H1 (cell line): Measurements from ENCODE around the gene INSIG1. TPM values are rescaled to one million over a fixed set of nuclear protein-coding genes. Genes with fewer than 3 reads are reported as not detected.

Experiments used
- polyA plus RNA-seq, 7 experiments: library from polyadenylated mRNA; depleted of rRNA in 3 of 7; stranded (reverse) in 5 of 7; unstranded in 2 of 7; fragments of >200 nt in 5 of 7; fragments of 200-250 nt in 2 of 7; gene quantifications; 1 replicate in 5 of 7; 2 replicates in 1 of 7; 4 replicates in 1 of 7; pipeline versions ENCODE4 v1.2.1 to v1.2.3, GENCODE V29; 2011 to 2013; ENCODE audit warnings: missing spikeins in 2 of 7, mixed read lengths in 2 of 7
- total RNA-seq: library from RNA; stranded (reverse); fragmentation: NEBNext Ultra II Directional; extraction: Animal tissue kit (Norgen Biotek cat#: 25700); gene quantifications from 2 replicates; pipeline ENCODE4 v1.2.1, GENCODE V29; 2021
- TF ChIP-seq, protein P1 (sequence below), 3 experiments: IDR thresholded peaks; 1 replicate in 2 of 3; 2 replicates in 1 of 3; pipeline versions ENCODE4 v1.5.1 to v1.6.1; 2011; ENCODE audit warnings: low read length in 3 of 3, mild to moderate bottlenecking in 3 of 3, inconsistent platforms in 2 of 3, low read depth in 1 of 3, moderate library complexity in 1 of 3; ENCODE audit not compliant: insufficient read depth in 1 of 3; ENCODE audit errors: control extremely low read depth in 1 of 3

Gene INSIG1
- total and polyA plus RNA-seq, 2 of the 8 experiments (the other 6 are each of a cell fraction or from before 2014, with no cell fraction given): 40.0 to 58.4 TPM

DNA sequence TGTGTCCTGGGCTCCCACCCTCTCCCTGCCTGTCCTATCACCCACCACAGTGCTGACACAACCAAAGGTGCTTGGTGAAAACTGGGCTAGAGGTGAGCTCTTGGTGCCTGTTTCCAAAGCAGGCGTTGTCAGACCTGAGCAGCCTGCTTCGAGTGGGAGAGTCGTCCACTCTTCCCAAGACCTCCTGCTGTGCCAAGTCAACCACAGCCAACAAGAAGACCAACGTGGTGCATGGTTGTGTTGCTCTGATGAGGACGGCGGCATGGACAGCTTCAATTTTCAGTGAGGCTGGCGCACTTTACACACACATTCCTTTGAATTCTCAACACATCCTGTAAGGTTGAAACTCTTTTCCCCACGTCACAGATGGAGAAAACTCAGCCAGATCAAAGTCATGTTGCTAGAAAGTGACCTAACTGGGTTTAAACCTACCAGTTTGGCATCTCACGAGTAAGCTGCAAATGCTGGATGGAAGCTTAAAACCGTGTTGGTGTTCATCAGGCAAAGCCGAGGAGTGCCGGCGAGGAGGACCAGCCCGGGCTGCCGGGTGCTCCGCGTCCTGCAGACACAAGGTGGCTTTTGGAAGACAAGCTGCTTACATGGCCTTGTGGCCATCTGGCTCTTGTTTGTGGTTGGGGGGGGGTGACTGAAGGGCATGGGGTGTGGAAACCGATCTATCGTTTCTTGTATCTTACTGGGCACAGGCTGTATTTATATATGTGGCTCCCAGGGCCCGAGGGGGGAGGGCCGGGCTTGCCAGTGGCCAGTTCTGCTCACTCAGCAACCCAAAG lies 39.3 kb downstream of the INSIG1 start (continued):
- TF ChIP-seq, protein P1, sequence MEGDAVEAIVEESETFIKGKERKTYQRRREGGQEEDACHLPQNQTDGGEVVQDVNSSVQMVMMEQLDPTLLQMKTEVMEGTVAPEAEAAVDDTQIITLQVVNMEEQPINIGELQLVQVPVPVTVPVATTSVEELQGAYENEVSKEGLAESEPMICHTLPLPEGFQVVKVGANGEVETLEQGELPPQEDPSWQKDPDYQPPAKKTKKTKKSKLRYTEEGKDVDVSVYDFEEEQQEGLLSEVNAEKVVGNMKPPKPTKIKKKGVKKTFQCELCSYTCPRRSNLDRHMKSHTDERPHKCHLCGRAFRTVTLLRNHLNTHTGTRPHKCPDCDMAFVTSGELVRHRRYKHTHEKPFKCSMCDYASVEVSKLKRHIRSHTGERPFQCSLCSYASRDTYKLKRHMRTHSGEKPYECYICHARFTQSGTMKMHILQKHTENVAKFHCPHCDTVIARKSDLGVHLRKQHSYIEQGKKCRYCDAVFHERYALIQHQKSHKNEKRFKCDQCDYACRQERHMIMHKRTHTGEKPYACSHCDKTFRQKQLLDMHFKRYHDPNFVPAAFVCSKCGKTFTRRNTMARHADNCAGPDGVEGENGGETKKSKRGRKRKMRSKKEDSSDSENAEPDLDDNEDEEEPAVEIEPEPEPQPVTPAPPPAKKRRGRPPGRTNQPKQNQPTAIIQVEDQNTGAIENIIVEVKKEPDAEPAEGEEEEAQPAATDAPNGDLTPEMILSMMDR (IDR thresholded peaks at IDR 0.05; ENCODE audit: control extremely low read depth in 1 of 3, insufficient read depth in 1 of 3, low read depth in 1 of 3, low read length in 3 of 3): no peak
